22Rv1 (cell line): ENCODE measurements around the gene RAPGEF4.

Source experiments
- ZFX ChIP-seq: fragments of 450-650 bp; IDR thresholded peaks from 2 replicates; pipeline ENCODE4 v1.6.1; 2017; ENCODE audit warnings: antibody characterized with exemption, borderline replicate concordance
- TF ChIP-seq, protein P1 (sequence below): fragments of 450-650 bp; IDR thresholded peaks from 2 replicates; pipeline ENCODE4 v1.5.1; 2017; ENCODE audit warnings: mild to moderate bottlenecking

- TF ChIP-seq, protein P1, sequence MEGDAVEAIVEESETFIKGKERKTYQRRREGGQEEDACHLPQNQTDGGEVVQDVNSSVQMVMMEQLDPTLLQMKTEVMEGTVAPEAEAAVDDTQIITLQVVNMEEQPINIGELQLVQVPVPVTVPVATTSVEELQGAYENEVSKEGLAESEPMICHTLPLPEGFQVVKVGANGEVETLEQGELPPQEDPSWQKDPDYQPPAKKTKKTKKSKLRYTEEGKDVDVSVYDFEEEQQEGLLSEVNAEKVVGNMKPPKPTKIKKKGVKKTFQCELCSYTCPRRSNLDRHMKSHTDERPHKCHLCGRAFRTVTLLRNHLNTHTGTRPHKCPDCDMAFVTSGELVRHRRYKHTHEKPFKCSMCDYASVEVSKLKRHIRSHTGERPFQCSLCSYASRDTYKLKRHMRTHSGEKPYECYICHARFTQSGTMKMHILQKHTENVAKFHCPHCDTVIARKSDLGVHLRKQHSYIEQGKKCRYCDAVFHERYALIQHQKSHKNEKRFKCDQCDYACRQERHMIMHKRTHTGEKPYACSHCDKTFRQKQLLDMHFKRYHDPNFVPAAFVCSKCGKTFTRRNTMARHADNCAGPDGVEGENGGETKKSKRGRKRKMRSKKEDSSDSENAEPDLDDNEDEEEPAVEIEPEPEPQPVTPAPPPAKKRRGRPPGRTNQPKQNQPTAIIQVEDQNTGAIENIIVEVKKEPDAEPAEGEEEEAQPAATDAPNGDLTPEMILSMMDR: no peak
- TF ChIP-seq ZFX: no peak
These were observed 288.1 kb downstream of the RAPGEF4 start for GRCh38 chr2:173023718-173024117.
